GM20000 (cell line): ENCODE measurements around the gene TMEM234.
A peak's percentile ranks its signal among the peaks of the same experiment; 100 is the strongest.

Experiments
- DNase-seq: peaks from one replicate; pipeline ENCODE4 v3.0.0; 2012; ENCODE audit warnings: low spot score
- CTCF ChIP-seq: IDR thresholded peaks from 2 replicates; pipeline ENCODE4 v1.5.1; 2012; ENCODE audit warnings: mild to moderate bottlenecking, control low read depth; ENCODE audit errors: extremely low read depth, missing control alignments

TMEM234 gene

DNA sequence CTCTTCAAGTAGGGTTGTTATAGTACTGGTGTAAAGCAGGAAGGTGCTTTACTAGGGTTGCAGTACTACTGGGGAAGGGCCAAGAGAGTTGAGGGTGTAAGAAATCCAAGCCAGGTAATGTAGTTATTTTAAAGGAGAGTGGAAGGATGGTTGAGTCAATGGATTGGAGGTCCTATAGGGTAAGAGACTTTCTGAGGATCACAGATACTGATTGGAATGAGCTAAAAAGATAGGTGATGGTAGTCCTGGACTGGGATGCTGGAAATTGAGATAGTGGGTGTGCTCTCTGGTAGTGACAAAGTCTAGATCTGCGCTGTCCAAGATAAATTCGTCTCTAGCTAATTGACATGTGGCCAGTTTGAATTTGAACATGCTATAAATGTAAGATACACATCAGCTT lies 35.7 kb downstream of the TMEM234 start:
- no peak for DNase-seq
- TF ChIP-seq CTCF: no peak

GRCh38 chr1:32186077-32186476 lies 36.1 kb downstream of the TMEM234 start:
- DNase-seq: no peak
- TF ChIP-seq CTCF: no peak

- no peak for TF ChIP-seq CTCF
- DNase-seq: no peak
These were observed 37.5 kb downstream of the TMEM234 start for GRCh38 chr1:32184650-32185049.

- no peak for TF ChIP-seq CTCF
- DNase-seq: no peak
These were observed 40.1 kb downstream of the TMEM234 start for GRCh38 chr1:32182060-32182459.

- no peak for DNase-seq
- TF ChIP-seq CTCF: no peak
These were observed 40.6 kb downstream of the TMEM234 start for GRCh38 chr1:32181563-32181962.

DNA sequence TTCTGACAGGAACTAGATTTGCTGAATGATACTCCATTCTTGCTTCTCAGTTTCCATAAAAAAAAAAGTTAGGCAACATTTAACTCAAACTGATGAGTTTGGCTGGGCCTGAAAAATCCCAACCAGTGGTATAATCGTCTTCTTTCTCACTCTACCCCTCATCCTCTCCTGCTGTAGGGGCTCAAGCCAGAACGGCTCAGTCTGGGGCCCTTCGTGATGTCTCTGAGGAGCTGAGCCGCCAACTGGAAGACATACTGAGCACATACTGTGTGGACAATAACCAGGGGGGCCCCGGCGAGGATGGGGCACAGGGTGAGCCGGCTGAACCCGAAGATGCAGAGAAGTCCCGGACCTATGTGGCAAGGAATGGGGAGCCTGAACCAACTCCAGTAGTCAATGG lies 41.1 kb downstream of the TMEM234 start:
- TF ChIP-seq CTCF: no peak
- no peak for DNase-seq

DNA sequence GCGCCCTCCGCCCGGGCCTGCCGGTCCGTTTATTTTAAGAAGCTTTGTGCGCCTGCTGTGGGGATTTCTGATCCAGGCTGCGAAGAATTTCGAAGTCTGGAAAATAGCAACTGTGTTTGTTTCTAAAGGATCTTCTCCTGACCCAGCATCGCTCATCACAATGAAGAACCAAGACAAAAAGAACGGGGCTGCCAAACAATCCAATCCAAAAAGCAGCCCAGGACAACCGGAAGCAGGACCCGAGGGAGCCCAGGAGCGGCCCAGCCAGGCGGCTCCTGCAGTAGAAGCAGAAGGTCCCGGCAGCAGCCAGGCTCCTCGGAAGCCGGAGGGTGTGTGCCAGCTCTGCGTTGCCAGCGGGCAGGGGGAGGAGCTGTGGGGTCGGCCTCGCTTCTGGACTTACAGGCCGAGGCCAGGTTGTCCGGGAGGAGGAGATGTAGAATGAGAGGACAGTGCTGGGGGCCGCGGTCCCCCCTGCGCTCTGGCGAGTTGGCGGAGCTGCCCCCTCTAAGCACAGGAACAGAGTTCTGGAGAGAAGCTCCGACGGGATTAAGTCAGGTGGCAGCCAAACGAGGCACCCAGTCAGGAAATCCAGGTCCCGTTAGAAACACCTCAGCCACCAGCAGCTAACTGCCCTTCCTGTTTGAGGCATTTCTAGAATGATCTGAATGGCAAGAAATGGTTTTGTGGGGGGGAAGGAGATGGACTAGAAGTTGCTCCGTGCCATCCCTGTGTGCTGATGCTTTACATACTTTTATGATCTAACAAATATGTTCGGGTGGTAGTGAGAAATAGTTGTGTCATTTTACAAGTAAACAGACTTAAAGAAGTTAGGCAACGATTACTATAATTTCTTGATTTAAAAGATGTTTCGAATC lies 41.7 kb downstream of the TMEM234 start:
- TF ChIP-seq CTCF: no peak
- peak; percentile 39 for DNase-seq
